ENCODE measurements around the gene GNB2. TPM values are rescaled to one million over a fixed set of nuclear protein-coding genes. Genes with fewer than 3 reads are reported as not detected.
A peak's percentile ranks its signal among the peaks of the same experiment; 100 is the strongest.

The GNB2 gene
- total and polyA plus RNA-seq, 2 of the 8 experiments (the other 6 are each of a cell fraction or from before 2014, with no cell fraction given), result 157 to 260 TPM

DNA sequence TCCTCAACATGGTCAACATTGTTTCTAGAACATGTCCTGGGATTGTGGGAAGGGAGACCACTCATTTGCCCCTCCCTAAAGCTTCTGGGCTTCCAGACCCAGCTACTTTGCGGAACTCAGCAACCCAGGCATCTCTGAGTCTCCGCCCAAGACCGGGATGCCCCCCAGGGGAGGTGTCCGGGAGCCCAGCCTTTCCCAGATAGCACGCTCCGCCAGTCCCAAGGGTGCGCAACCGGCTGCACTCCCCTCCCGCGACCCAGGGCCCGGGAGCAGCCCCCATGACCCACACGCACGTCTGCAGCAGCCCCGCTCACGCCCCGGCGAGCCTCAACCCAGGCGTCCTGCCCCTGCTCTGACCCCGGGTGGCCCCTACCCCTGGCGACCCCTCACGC is 46.7 kb downstream of the GNB2 start, which contains the start of gene EPO:
EPO (plus strand) TSS at position 190 of the 392 bp plus-strand sequence. CDS start 513 bp downstream, outside the sequence.
- no peaks in the 10 kb centered on the region for H3K79me2 ChIP-seq (ENCODE audit: control insufficient read depth in 1 of 2, insufficient read depth in 2 of 2, low read length in 2 of 2)
- peaks cover 8% of the 10 kb centered on the region; the same call in 1 of the 2 replicates for H3K23me2 ChIP-seq (ENCODE audit: low read depth, low read length)
- H2BK5ac ChIP-seq (ENCODE audit: low read depth, low read length), result no peak within 1 kb of the TSS
- ChIA-PET POLR2A (ENCODE audit: partially characterized antibody) (interaction anchor here (0.7 to 3.1 kb wide), 6 partner anchors 12 to 91 kb away, joined by 3 to 12 read pairs (median 4); partner anchors contain the start of gene POP7), CTCF (ENCODE audit: partially characterized antibody) (interaction anchor here (0.9 to 16.4 kb wide), 10 partner anchors 15 to 132 kb away, joined by 3 to 197 read pairs (median 4); partner anchors contain the start of genes POP7 and SLC12A9)
- 6% methylated on average over 11 of the region's 21 CpGs; no CpG with 5 or more reads in 1 of the 2 experiments for WGBS, 2 experiments (ENCODE audit: extremely low coverage in 1 of 2, insufficient coverage in 1 of 2, insufficient read length in 1 of 2, insufficient replicate concordance in 2 of 2, low coverage in 1 of 2, low lambda C conversion rate in 2 of 2, missing lambda C conversion rate in 1 of 2)
- H3K4me1 ChIP-seq (replicated peaks in 1 of 4; ENCODE audit: control insufficient read depth in 3 of 4, insufficient read depth in 4 of 4, low read length in 3 of 4), result peaks cover 0 to 5% (median 2%) of the 10 kb centered on the region in 4 experiments; a peak in 5 of 7 replicates
- H4K20me1 ChIP-seq (replicated peaks in 1 of 2; ENCODE audit: control insufficient read depth in 1 of 2, insufficient read depth in 2 of 2, low read length in 2 of 2), result no peaks in the 10 kb centered on the region
- no peaks in the 10 kb centered on the region for H3K9me3 ChIP-seq (ENCODE audit: insufficient read depth in 2 of 2, low read depth in 1 of 2, low read length in 1 of 2)
- H3K14ac ChIP-seq (ENCODE audit: insufficient read length), result no peak within 1 kb of the TSS
- no peak for TF ChIP-seq RNF2 (IDR thresholded peaks at IDR 0.05; ENCODE audit: borderline replicate concordance, low read depth, low read length, missing control alignments, poor library complexity, severe bottlenecking)
- peak; percentile 27 for TF ChIP-seq KDM4A (IDR thresholded peaks at IDR 0.05; ENCODE audit: low read depth, low read length, severe bottlenecking)
- peak; percentile 64 for TF ChIP-seq EZH2 (IDR thresholded peaks at IDR 0.05; ENCODE audit: low read depth, low read length, severe bottlenecking)
- TF ChIP-seq KDM1A (IDR thresholded peaks at IDR 0.05; ENCODE audit: borderline replicate concordance, low read length), result no peak
- H2BK12ac ChIP-seq (ENCODE audit: low read depth, low read length), result peak within 1 kb of the TSS; percentile 60; the same call in 1 of the 2 replicates
- H2AFZ ChIP-seq (ENCODE audit: low read length), result peak within 1 kb of the TSS; percentile 66; the same call in 1 of the 2 replicates
- no peak within 1 kb of the TSS for H4K91ac ChIP-seq (replicated peaks; ENCODE audit: insufficient read length, low read length)
- H3K27ac ChIP-seq (ENCODE audit: low read depth, low read length), result no peak within 1 kb of the TSS
- no peak within 1 kb of the TSS for H3K4ac ChIP-seq (replicated peaks; ENCODE audit: insufficient read length, low read depth, low read length)
- no peaks in the 10 kb centered on the region for H3K36me3 ChIP-seq (ENCODE audit: control insufficient read depth in 2 of 4, insufficient read depth in 4 of 4, low read length in 3 of 4)
- FAIRE-seq (no peak), DNase-seq (ENCODE audit: low read depth in 1 of 2, low spot score in 2 of 2) (peak in 1 of 2 experiments; percentile 52)
- H2AK5ac ChIP-seq (ENCODE audit: low read depth, low read length), result no peak within 1 kb of the TSS; the same call in 1 of the 2 replicates
- H3K79me1 ChIP-seq (ENCODE audit: low read depth, low read length), result no peaks in the 10 kb centered on the region
- H2BK20ac ChIP-seq (ENCODE audit: low read length), result no peak within 1 kb of the TSS; the same call in 1 of the 2 replicates
- peak within 1 kb of the TSS; percentile 6; the same call in 1 of the 2 replicates for H3K18ac ChIP-seq (ENCODE audit: extremely low read depth, low read length)
- peak within 1 kb of the TSS; percentile 58 to 93 for H3K4me2 ChIP-seq (ENCODE audit: insufficient read depth in 1 of 2, low read depth in 2 of 2, low read length in 2 of 2)
- no peak within 1 kb of the TSS for H2BK120ac ChIP-seq (replicated peaks; ENCODE audit: low read depth, low read length)
- H4K8ac ChIP-seq (ENCODE audit: extremely low read depth, insufficient read depth, low read length), result no peak within 1 kb of the TSS
- H3K23ac ChIP-seq (ENCODE audit: insufficient read length), result no peak within 1 kb of the TSS
- H3K56ac ChIP-seq (replicated peaks; ENCODE audit: insufficient read length, low read depth, low read length), result no peak within 1 kb of the TSS
- H3K27me3 ChIP-seq (replicated peaks in 1 of 4; ENCODE audit: control insufficient read depth in 3 of 4, extremely low read depth in 1 of 4, insufficient read depth in 3 of 4, low read length in 3 of 4), result peaks cover 7 to 26% (median 26%) of the 10 kb centered on the region in 4 experiments
- no peak within 1 kb of the TSS for H4K5ac ChIP-seq (ENCODE audit: insufficient read length, low read depth, low read length)
- peak within 1 kb of the TSS; percentile 32 to 71 (median 50) for H3K4me3 ChIP-seq (ENCODE audit: extremely low read depth in 1 of 4, insufficient read depth in 2 of 4, low read depth in 3 of 4, low read length in 4 of 4)
- H2BK15ac ChIP-seq (ENCODE audit: low read length), result peak within 1 kb of the TSS; percentile 72; the same call in 1 of the 2 replicates
- H3K9ac ChIP-seq (replicated peaks in 1 of 4; ENCODE audit: extremely low read depth in 1 of 4, low read depth in 3 of 4, low read length in 3 of 4), result peak within 1 kb of the TSS in 1 of 4 experiments; percentile 54; a peak in 1 of 7 replicates
